Fibroblast of skin of left quadriceps (primary cell): ENCODE measurements around the gene RABL2B.

Experiments used
- DNase-seq, 2 experiments: peaks; one replicate each; pipeline ENCODE4 v3.0.0-alpha.2; 2013; ENCODE audit warnings: low read depth in 2 of 2

Gene RABL2B

DNA sequence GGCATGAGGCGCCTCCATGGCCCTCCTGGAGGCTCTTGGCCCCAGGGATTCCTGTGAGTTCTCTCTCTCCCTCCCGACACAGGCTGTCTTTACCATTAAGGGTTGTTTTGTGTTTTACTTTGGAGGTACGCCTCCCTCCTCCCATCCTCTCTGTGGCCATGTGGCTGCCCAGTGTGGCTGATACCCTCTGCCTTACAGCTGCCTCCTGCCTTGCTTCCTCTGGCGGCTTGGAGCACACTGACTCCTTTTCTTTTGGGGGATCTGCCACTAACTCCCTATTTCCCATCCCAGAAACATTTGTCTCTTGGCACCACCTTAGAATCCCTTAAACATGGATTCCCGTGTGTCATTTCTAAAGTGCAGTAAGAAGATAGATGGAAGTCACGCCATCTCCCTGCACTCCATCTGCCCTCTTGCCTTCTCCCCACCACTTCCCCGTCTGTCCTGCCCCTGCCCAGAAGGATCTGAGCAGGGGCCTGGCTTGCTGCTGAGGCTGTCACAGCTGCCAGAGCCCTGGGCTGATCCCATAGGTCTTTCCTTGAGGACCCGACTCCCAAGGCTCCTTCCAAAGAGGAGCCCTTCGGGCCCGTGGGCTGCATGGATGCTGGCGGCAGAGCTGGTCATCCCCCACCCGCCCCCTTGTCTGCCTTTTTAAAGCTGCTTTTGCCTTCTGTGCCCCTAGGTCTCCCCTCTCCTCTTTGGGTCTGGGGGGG, 60.6 kb downstream of the RABL2B start:
- no peak for DNase-seq

DNA sequence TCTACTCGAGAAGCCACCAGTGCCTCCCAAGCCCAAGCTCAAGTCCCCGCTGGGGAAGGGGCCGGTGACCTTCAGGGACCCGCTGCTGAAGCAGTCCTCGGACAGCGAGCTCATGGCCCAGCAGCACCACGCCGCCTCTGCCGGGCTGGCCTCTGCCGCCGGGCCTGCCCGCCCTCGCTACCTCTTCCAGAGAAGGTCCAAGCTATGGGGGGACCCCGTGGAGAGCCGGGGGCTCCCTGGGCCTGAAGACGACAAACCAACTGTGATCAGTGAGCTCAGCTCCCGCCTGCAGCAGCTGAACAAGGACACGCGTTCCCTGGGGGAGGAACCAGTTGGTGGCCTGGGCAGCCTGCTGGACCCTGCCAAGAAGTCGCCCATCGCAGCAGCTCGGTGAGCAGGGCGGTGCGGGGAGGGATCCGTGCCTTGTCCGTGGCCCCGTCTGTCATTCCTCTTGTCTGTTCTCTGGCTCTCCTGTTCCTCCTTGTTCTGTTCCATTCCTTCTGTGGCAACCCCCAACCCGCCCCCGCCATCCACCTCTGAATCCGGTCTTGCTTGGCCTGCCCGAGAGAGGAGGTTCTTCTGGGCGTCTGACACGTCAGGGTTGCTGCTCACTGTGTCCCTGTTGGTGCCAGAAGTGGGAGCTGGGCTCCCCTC, 61.3 kb downstream of the RABL2B start:
- no peak for DNase-seq

DNA sequence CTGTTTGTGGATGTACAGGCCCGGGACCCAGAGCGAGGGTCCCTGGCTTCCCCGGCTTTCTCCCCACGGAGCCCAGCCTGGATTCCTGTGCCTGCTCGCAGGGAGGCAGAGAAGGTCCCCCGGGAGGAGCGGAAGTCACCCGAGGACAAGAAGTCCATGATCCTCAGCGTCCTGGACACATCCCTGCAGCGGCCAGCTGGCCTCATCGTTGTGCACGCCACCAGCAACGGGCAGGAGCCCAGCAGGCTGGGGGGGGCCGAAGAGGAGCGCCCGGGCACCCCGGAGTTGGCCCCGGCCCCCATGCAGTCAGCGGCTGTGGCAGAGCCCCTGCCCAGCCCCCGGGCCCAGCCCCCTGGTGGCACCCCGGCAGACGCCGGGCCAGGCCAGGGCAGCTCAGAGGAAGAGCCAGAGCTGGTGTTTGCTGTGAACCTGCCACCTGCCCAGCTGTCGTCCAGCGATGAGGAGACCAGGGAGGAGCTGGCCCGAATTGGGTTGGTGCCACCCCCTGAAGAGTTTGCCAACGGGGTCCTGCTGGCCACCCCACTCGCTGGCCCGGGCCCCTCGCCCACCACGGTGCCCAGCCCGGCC, 62.1 kb downstream of the RABL2B start:
- DNase-seq, result no peak

- no peak for DNase-seq
Observed at GRCh38 chr22:50720301-50721256, 62.9 kb downstream of the RABL2B start.

DNA sequence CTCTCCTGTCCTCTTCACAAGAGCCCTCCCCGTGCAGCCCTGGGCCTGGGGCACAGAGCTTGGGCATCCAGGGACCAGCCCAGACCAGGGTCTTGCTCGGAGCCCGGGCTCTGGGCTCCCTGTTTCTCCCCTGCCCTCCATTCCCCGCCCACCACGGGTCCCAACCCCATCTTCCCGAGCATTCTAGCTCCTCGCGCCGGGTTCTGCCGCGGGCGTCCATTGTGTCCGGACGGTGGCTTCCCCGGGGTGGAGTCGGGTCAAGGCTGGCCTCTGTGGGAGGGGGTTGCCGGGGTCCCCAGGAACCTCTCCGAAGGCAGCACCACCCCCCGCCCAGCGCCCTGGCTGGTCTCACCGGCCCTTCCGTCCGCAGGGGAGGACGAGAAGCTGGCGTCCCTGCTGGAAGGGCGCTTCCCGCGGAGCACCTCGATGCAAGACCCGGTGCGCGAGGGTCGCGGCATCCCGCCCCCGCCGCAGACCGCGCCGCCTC, 63.6 kb downstream of the RABL2B start:
- DNase-seq, result no peak

- DNase-seq, result no peak
Observed at GRCh38 chr22:50718352-50718709, 65.1 kb downstream of the RABL2B start.

- no peak for DNase-seq
Observed at GRCh38 chr22:50717709-50718351, 65.6 kb downstream of the RABL2B start.
